ENCODE data around the gene TMEM190. TPM values are rescaled to one million over a fixed set of nuclear protein-coding genes. Genes with fewer than 3 reads are reported as not detected.
A peak's percentile ranks its signal among the peaks of the same experiment; 100 is the strongest.

The TMEM190 gene
- total RNA-seq, 1 experiment from 2014 or later, result not detected

GRCh38 chr19:55402509-55402908 lies 25.9 kb downstream of the TMEM190 start:
- Histone ChIP-seq H3K79me2 (ENCODE audit: low read depth) (peaks cover 51% of the 10 kb centered on the region), H3K9me3 (ENCODE audit: insufficient read depth, low read depth) (no peaks in the 10 kb centered on the region), H3K4me1 (replicated peaks; ENCODE audit: insufficient read depth) (peaks cover 16% of the 10 kb centered on the region), H2AFZ (no peak overlapping the region), H4K20me1 (ENCODE audit: insufficient read depth) (peaks cover 64% of the 10 kb centered on the region), H3K27me3 (ENCODE audit: insufficient read depth, low read depth) (no peaks in the 10 kb centered on the region), H3K4me3 (no peak overlapping the region), H3K27ac (no peak overlapping the region), H3F3A (ENCODE audit: insufficient read depth, low read depth) (peaks cover 84% of the 10 kb centered on the region), H3K4me2 (no peak overlapping the region), H3K36me3 (ENCODE audit: low read depth) (peaks cover 36% of the 10 kb centered on the region), H3K9me2 (ENCODE audit: insufficient read depth) (no peaks in the 10 kb centered on the region)
- TF ChIP-seq CTCF (conservative IDR thresholded peaks at IDR 0.05) (no peak), EZH2 (IDR thresholded peaks at IDR 0.05; ENCODE audit: low read depth) (no peak)
- DNase-seq, result no peak
- POLR2A ChIA-PET (ENCODE audit: unreplicated experiment), result no interaction called here
- no TSS peak for BruUV-seq (replicated peaks)
- intact Hi-C loops (cut with micrococcal nuclease; ENCODE audit: unreplicated experiment), result no loop called here
- CTCF ChIA-PET, result interaction anchor here (1.2 kb wide), 1 partner anchor 13 kb away, joined by 4 read pairs; no protein-coding TSS in a partner anchor

DNA sequence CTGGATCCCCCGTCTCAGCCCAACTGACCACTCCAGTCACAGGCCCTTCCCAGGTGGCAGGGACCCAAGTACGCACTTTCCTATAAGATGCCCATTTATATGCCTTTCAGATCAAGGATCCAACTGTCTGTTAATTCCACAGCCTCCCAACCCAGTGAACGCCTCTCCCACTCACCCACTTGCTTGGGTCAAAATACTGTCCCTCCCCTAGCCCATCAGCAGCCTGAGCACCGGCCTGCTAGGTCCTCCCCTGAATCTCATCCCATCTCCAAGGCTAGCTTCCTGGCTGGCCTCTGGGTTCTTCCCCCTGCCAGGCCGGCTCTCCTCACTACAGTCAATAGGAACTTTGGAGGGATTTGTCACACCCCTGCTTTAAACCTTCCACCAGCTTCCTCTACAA lies 29.0 kb downstream of the TMEM190 start:
- BruUV-seq (replicated peaks), result no TSS peak
- Histone ChIP-seq H2AFZ (no peak overlapping the region), H3F3A (ENCODE audit: insufficient read depth, low read depth) (peaks cover 63% of the 10 kb centered on the region), H3K36me3 (ENCODE audit: low read depth) (peaks cover 36% of the 10 kb centered on the region), H3K79me2 (ENCODE audit: low read depth) (peaks cover 51% of the 10 kb centered on the region), H3K4me3 (peak overlapping the region; percentile 63; the same call in 1 of the 2 replicates), H3K4me1 (replicated peaks; ENCODE audit: insufficient read depth) (peaks cover 21% of the 10 kb centered on the region), H4K20me1 (ENCODE audit: insufficient read depth) (peaks cover 57% of the 10 kb centered on the region), H3K9me3 (ENCODE audit: insufficient read depth, low read depth) (no peaks in the 10 kb centered on the region), H3K9me2 (ENCODE audit: insufficient read depth) (no peaks in the 10 kb centered on the region), H3K27ac (no peak overlapping the region), H3K27me3 (ENCODE audit: insufficient read depth, low read depth) (no peaks in the 10 kb centered on the region), H3K4me2 (peak overlapping the region; percentile 84)
- no peak for TF ChIP-seq EZH2 (IDR thresholded peaks at IDR 0.05; ENCODE audit: low read depth)
- TF ChIP-seq CTCF (conservative IDR thresholded peaks at IDR 0.05), result no peak
- ChIA-PET CTCF (interaction anchor here (0.7 kb wide), 2 partner anchors 18 to 104 kb away, joined by 4 read pairs; no protein-coding TSS in a partner anchor), POLR2A (ENCODE audit: unreplicated experiment) (interaction anchor here (0.6 to 0.7 kb wide), 3 partner anchors 8 to 258 kb away, joined by 4 to 5 read pairs (median 4); partner anchors contain the start of gene KMT5C)
- no peak for DNase-seq
- intact Hi-C loops (cut with micrococcal nuclease; ENCODE audit: unreplicated experiment), result loop anchor here (2.0 to 5.0 kb wide), 3 partner anchors 21 to 238 kb away; partner anchors contain the start of genes DNAAF3, KMT5C, RPL28 and TMEM238

DNA sequence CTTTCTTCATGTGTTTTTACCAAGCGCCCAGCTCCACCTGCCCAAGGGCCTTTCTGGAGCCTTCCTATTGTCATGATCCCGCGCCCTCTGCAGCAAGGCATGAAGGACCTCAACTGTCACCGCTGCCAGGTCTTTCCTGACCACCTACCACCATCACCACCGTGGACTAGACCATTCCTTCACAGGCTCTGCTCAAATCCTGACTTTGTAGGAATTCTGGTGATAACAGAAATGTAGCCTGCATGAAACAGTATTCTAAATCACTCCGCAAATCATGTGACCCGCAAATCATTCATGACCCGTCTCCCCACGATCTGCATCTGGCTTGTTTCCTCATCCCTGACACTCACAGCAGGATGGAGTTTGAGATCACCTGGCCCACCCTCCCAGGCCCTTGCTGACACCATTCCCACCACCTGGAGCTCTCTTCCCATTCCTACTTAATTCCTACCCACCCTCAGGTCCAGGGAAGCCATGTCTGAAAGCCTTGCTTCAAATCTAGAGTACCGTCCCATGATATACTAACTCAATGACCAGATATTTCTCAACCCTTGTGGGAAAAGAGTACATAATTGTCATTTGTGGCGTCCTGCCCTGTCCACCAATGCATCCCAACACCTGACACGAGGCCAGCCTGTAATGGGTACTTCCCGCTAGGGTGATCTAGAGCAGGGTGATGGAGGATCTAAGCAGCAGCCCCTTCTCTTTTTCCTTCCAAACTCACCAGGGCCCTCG lies 29.6 kb downstream of the TMEM190 start:
- H3F3A ChIP-seq (ENCODE audit: insufficient read depth, low read depth), result peaks cover 57% of the 10 kb centered on the region
- CTCF ChIA-PET, result interaction anchor here (0.7 kb wide), 1 partner anchor 105 kb away, joined by 4 read pairs; no protein-coding TSS in a partner anchor
- H3K27ac ChIP-seq, result no peak overlapping the region
- peaks cover 51% of the 10 kb centered on the region for H3K79me2 ChIP-seq (ENCODE audit: low read depth)
- intact Hi-C loops (cut with micrococcal nuclease; ENCODE audit: unreplicated experiment), result loop anchor here (2.0 to 5.0 kb wide), 3 partner anchors 21 to 239 kb away; partner anchors contain the start of genes DNAAF3, KMT5C, RPL28 and TMEM238
- peaks cover 21% of the 10 kb centered on the region for H3K4me1 ChIP-seq (replicated peaks; ENCODE audit: insufficient read depth)
- peak in 1 of 2 experiments; percentile 34 for DNase-seq
- POLR2A ChIA-PET (ENCODE audit: unreplicated experiment), result interaction anchor here (0.6 kb wide), 2 partner anchors 8 to 67 kb away, joined by 4 read pairs; partner anchors contain the start of gene KMT5C
- peak overlapping the region; percentile 84 for H3K4me2 ChIP-seq
- peaks cover 36% of the 10 kb centered on the region for H3K36me3 ChIP-seq (ENCODE audit: low read depth)
- no peak overlapping the region for H2AFZ ChIP-seq
- H3K9me2 ChIP-seq (ENCODE audit: insufficient read depth), result no peaks in the 10 kb centered on the region
- BruUV-seq (replicated peaks), result TSS peak; percentile 52
- H3K27me3 ChIP-seq (ENCODE audit: insufficient read depth, low read depth), result no peaks in the 10 kb centered on the region
- H3K9me3 ChIP-seq (ENCODE audit: insufficient read depth, low read depth), result no peaks in the 10 kb centered on the region
- H4K20me1 ChIP-seq (ENCODE audit: insufficient read depth), result peaks cover 55% of the 10 kb centered on the region
- TF ChIP-seq EZH2 (IDR thresholded peaks at IDR 0.05; ENCODE audit: low read depth) (no peak), CTCF (conservative IDR thresholded peaks at IDR 0.05) (no peak)
- H3K4me3 ChIP-seq, result peak overlapping the region; percentile 63

Data from PC-9 (cell line).